ENCODE results near the gene ZNF470.

GRCh38 chr19:56594446-56594782 lies 27.1 kb downstream of the ZNF470 start:
- no peak for TF ChIP-seq CTCF (IDR thresholded peaks at IDR 0.05; ENCODE audit: low read depth, low read length, poor library complexity, severe bottlenecking)
- no peak for TF ChIP-seq EZH2phosphoT487 (IDR thresholded peaks at IDR 0.05; ENCODE audit: borderline replicate concordance, low read length)

All from DOHH2 (cell line).